Stimulated activated CD4-positive, alpha-beta T cell treated with anti-CD3 and anti-CD28 coated beads, Interleukin-2, amount 100 ng/mL, for 48 hours (primary cell): ENCODE results near the gene TPP2.

Source experiments
- DNase-seq, 2 donors: peaks; one replicate each; pipeline ENCODE4 v3.0.0-alpha.2; 2020

TPP2 gene

GRCh38 chr13:102658660-102659059 lies 61.9 kb downstream of the TPP2 start:
- DNase-seq: no peak

GRCh38 chr13:102659168-102659713 lies 62.5 kb downstream of the TPP2 start:
- DNase-seq: no peak

- DNase-seq: no peak
These were observed 70.2 kb downstream of the TPP2 start for GRCh38 chr13:102667023-102667422.

- no peak for DNase-seq
These were observed 71.1 kb downstream of the TPP2 start for GRCh38 chr13:102667911-102668310.

GRCh38 chr13:102670130-102670529 lies 73.3 kb downstream of the TPP2 start:
- no peak for DNase-seq

- DNase-seq: no peak
These were observed 78.3 kb downstream of the TPP2 start for GRCh38 chr13:102675115-102675514.

GRCh38 chr13:102677122-102677521 lies 80.3 kb downstream of the TPP2 start:
- DNase-seq: no peak

GRCh38 chr13:102678339-102679107 lies 81.7 kb downstream of the TPP2 start:
- no peak for DNase-seq

GRCh38 chr13:102679449-102680132 lies 82.8 kb downstream of the TPP2 start:
- no peak for DNase-seq

GRCh38 chr13:102680133-102680717 lies 83.4 kb downstream of the TPP2 start:
- no peak for DNase-seq

GRCh38 chr13:102680842-102681740 lies 84.3 kb downstream of the TPP2 start:
- DNase-seq: no peak

GRCh38 chr13:102682211-102682610 lies 85.4 kb downstream of the TPP2 start:
- no peak for DNase-seq

GRCh38 chr13:102682727-102683126 lies 85.9 kb downstream of the TPP2 start:
- DNase-seq: no peak

GRCh38 chr13:102683637-102684036 lies 86.9 kb downstream of the TPP2 start:
- no peak for DNase-seq

GRCh38 chr13:102686024-102686423 lies 89.2 kb downstream of the TPP2 start:
- no peak for DNase-seq

GRCh38 chr13:102687520-102687919 lies 90.7 kb downstream of the TPP2 start:
- DNase-seq: no peak

- DNase-seq: no peak
These were observed 91.7 kb downstream of the TPP2 start for GRCh38 chr13:102688306-102688973.

GRCh38 chr13:102690883-102691282 lies 94.1 kb downstream of the TPP2 start:
- DNase-seq: no peak

- no peak for DNase-seq
These were observed 95.7 kb downstream of the TPP2 start for GRCh38 chr13:102692491-102692826.

GRCh38 chr13:102693250-102693649 lies 96.5 kb downstream of the TPP2 start:
- DNase-seq: no peak

GRCh38 chr13:102693776-102694175 lies 97.0 kb downstream of the TPP2 start:
- no peak for DNase-seq

- no peak for DNase-seq
These were observed 98.2 kb downstream of the TPP2 start, which contains the start of gene METTL21C for GRCh38 chr13:102694937-102695336. METTL21C (minus strand) TSS chr13:102695044; CDS start chr13:102694498, 546 bp downstream.
